22Rv1 (cell line): ENCODE data around the gene ATXN7L1.

ENCODE experiments used
- ZFX ChIP-seq: fragments of 450-650 bp; IDR thresholded peaks from 2 replicates; pipeline ENCODE4 v1.6.1; 2017; ENCODE audit warnings: antibody characterized with exemption, borderline replicate concordance
- TF ChIP-seq, protein P1 (sequence below): fragments of 450-650 bp; IDR thresholded peaks from 2 replicates; pipeline ENCODE4 v1.5.1; 2017; ENCODE audit warnings: mild to moderate bottlenecking

- TF ChIP-seq, protein P1, sequence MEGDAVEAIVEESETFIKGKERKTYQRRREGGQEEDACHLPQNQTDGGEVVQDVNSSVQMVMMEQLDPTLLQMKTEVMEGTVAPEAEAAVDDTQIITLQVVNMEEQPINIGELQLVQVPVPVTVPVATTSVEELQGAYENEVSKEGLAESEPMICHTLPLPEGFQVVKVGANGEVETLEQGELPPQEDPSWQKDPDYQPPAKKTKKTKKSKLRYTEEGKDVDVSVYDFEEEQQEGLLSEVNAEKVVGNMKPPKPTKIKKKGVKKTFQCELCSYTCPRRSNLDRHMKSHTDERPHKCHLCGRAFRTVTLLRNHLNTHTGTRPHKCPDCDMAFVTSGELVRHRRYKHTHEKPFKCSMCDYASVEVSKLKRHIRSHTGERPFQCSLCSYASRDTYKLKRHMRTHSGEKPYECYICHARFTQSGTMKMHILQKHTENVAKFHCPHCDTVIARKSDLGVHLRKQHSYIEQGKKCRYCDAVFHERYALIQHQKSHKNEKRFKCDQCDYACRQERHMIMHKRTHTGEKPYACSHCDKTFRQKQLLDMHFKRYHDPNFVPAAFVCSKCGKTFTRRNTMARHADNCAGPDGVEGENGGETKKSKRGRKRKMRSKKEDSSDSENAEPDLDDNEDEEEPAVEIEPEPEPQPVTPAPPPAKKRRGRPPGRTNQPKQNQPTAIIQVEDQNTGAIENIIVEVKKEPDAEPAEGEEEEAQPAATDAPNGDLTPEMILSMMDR, result no peak
- no peak for TF ChIP-seq ZFX
These were observed 127.7 kb downstream of the ATXN7L1 start for GRCh38 chr7:105748701-105749100.
